ENCODE data around the gene KCNH8.
"Not testable (repeated sequence)": the region's sequence is repeated elsewhere in the genome, so short reads cannot be mapped to it uniquely, and the experiment has no call there.

KCNH8 gene

GRCh38 chr3:19183584-19183983, 35.3 kb downstream of the KCNH8 start:
- DNase-seq: no peak

DNA sequence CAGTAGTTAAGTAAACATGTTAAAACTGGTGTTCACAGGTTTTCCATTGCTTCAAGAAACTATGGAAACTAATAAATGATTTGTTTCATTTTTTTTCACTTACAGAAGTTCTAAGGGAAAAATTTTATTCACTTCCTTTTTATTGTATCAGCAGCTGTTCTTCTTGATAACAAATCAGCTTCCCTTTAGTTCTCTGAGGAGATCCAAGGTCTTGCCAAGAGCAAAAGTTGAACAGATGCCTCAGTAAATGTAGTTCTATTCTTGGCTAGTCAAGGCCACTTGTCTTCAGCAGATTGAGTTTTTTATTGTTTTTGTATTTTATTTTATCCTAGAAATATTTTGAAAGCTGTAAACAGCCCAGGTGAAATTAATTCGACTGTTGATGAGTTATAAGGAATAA, 41.8 kb downstream of the KCNH8 start:
- no peak for DNase-seq

DNA sequence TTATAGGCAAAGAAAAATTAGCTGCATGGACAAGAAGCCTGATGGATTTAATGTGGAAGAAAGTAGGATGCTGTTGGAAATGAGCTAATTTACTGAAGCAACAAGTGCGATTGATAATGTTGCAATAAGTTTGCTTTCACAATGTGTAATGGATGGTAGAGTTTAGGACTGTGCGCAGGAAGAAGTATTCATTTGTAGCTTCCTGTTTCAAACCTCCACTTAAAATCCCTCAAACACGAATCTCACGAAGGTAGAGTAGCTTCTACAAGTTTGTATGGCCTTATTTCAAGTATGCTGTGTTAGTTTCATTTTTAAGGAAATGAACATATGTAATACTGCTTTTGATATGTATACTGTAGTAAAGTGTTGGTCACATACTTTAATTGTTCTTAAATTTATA, 42.3 kb downstream of the KCNH8 start:
- no peak for DNase-seq

- DNase-seq: no peak
Observed at GRCh38 chr3:19199131-19199530, 50.8 kb downstream of the KCNH8 start.

DNA sequence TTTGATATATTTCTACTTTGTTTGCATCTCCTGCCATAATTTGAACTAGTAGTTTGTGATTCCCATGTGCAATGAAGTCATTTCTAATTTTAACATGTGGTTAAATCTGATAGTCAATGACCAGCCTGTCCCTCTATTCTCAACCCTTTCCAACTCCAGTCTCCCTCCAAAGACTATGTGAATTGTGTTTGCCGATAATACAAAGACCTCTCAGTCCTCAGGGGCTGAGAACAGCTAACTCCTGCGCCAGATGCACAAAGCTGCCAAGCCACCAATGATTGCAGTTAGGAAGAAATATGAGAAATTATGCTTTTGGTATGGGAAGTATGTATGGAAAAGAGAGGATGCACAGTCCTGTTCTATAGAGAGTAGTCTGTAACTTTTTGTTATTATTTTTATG, 54.0 kb downstream of the KCNH8 start:
- DNase-seq: no peak

DNA sequence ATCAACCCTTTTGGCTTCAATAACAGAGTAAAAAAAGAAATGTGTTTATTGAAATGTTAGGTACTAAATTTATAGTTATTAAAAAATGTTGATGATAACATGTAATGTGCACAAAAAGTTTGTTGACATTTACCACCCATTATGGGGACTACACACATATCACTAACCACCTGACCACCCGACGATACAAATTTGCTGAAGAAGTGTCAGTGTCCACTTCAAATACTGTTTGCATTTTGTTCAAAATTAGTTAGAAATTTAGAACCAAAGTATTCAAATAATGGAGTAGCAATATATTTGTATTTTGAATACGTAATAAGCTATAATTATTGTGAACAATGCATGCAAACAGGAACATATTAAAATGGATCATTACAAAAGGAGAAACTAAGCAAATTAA, 54.4 kb downstream of the KCNH8 start:
- no peak for DNase-seq

GRCh38 chr3:19206540-19206939, 58.2 kb downstream of the KCNH8 start:
- DNase-seq: no peak

DNA sequence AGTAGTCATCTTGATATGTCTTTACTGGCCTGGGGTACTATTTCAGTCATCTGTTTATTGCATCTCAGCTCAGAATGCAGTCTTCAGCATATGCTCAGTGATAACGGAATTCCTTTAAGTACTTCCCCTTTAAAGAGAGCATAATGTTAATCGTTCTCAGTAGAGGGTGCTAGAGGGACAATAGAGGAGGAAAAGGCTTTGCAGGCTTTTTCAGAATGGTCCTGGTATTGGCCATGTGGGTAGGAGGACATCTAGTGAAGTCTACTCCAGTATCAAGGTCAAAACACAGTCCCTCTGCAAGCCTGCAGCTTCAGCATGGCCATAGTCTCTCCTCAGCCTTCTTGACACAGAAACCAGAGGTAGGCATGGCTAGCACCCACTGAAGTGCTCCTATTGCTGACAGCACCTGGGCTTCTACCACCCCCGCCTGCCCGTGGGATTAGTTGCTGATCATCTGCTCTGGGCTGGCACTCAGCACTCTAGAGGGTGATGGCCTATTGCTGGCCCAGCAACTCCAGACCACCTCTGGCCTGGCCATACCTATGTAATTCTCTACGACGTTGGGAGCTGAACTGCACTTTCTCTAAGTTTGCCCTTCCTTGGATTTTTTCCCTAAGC, 65.4 kb downstream of the KCNH8 start:
- no peak for DNase-seq

DNA sequence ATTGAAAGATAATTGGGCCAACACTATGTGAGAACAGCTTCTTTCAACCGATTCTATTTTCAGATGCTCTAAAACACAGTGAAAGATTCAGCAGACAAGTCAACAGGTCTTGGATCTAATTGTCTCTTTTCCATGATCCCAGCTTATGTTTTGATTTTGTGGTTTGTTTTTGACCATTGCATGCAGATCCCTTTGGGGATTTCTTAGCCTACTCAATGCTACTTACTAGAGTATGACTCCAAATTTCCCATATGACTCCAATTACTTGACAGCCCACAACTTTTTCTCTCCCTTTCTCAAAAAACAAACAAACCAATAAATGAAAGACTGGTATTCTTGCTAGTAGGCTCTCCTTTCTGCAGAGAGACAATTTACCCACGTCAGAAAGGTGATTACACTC, 67.1 kb downstream of the KCNH8 start:
- no peak for DNase-seq

DNA sequence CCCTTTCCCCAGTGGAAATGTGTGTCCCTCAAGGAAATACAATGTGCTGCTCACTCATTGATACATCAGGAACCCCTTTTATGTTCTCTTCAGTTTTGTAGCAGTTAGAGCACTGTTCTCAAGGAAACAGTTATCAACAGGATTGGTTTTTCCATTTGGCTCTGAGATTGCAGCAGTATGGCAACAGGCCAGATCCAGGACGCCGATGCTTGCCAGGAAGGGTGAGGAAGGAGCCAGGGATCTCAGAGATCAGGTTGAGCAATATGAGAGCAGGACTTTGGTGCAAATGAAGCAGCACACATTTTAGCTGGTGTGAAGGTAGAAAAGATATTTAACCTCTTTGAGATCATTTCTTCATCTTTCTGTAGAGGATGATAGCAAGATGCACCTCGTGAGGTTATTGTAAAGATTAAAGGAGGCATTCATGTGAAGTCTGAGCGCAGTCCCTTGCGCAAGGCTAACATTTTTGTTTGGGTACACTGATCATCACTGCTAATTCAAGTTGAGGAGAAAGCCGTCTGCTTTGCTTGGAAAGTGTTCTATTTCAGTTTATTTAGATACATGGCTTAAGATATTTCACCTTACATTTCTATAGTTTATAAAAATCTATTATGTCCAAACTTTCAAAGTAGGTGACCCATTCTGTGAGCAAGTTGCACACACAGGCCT, 68.5 kb downstream of the KCNH8 start:
- no peak for DNase-seq

GRCh38 chr3:19220311-19220710, 72.0 kb downstream of the KCNH8 start:
- DNase-seq: no peak

DNA sequence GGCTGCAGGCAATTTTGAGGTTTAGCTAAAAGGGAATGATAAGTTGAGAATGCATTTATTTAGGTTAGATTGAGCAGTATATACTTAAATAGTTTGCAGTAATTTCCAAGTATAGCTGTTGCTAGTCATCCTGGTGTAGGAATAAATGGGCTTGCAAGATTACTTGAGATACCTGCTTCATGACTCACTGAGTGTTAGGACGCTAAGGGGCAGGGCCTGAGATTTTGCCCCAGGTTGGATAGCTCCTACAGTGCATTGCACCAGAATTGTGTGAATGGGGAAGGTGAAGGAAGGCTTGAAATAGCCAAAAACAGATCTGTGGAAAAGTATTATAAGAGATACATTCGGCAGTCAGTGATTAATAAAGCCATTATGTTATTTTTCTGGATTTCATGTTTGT, 72.8 kb downstream of the KCNH8 start:
- DNase-seq: no peak

DNA sequence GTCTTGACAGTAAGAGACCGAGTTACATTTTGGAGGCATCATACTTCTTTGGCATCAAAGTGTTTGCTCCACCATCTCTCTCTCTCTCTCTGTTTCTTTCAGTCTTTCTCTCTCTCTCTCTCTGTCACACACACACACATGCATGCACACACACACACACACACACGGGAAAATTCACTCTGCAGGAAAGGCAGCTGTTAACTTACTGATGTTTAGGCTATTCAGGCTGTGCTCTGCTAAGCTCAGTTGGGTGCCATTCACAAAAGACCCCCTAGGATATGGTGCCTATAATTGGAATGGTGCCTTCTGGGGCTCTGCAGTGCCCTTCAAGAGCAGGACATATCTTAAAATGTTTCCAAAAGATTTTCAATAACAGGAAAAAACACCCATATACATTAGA, 78.2 kb downstream of the KCNH8 start:
- no peak for DNase-seq

GRCh38 chr3:19228167-19228566, 79.9 kb downstream of the KCNH8 start:
- no peak for DNase-seq

DNA sequence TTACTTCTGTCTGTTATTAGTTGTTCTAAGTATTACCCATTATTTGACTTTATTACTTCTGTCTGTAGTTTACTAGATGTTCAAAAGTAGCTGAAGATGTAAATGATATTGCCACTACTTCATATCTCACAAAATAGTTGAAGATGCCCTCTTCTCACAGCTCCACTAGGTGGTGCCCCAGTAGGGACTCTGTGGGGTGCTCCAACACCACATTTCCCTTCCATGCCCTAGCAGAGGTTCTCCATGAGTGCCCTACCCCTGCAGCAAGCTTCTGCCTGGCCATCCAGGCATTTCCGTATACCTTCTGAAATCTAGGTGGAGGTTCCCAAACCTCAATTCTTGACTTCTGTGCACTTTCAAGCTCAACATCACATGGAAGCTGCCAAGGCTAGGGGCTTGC, 80.8 kb downstream of the KCNH8 start:
- no peak for DNase-seq

DNA sequence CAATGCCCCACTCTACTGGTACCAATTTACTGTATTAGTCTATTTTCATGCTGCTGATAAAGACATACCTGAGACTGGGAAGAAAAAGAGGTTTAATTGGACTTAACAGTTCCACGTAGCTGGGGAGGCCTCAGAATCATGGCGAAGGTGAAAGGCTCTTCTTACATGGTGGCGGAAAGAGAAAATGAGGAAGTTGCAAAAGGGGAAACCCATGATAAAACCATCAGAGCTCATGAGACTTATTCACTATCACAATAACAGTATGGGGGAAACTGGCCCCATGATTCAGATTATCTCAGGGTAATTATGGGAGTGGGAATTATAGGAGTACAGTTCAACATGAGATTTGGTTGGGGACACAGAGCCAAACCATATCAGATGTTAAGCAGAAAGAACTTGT, 81.6 kb downstream of the KCNH8 start:
- DNase-seq: not testable (repeated sequence)

DNA sequence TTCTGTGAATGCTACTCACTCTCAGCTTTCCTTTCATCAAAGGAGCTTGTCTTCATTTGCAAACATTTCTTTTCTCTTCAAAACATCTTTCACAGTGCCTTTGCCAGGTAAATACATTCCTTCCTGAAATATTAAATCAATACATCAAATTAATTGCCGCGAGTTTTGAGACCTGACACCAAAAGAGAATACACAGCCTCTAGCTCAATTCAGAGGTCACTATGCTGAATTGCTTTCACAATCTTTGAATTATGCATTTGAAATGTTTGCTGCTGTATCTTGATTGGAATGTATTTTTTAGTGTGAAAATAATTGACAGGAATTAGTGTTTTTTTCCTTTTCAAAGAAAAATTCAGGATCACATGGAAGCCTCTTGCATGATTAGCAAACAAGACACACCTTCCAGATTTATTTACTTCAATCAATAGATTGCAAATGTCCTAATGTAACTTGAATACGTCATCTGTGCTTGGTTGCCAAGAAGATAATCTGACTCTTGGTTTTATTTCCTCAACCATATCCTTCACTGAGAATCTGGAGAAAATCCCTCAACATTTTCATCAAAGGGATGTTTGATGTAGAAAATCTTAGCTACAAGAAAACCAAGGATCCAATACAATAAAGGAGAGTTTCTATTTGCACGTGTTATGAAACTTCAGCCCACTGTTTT, 83.6 kb downstream of the KCNH8 start:
- no peak for DNase-seq

GRCh38 chr3:19232566-19232965, 84.3 kb downstream of the KCNH8 start:
- no peak for DNase-seq

GRCh38 chr3:19233882-19234784, 85.8 kb downstream of the KCNH8 start:
- not testable (repeated sequence) for DNase-seq

- DNase-seq: no peak
Observed at GRCh38 chr3:19248143-19248542, 99.8 kb downstream of the KCNH8 start.

DNA sequence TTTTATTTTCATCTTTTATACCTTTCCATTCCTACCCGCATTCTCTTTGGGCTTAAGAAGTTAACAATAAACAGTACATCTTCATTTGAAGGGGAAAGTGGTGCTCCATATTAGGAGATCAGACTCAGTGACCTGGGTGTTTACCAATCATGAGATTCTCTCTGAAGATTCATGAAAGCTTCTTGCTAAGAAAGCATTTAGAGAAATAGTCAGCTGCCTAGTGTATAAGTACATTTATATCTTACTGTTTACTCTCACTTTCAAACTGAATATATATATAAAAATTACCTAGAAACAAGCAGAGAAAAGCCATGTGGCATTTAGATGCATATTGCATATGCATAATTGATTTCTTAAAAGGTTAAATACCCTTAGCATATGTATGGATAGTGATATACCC, 100.5 kb downstream of the KCNH8 start:
- DNase-seq: no peak

DNA sequence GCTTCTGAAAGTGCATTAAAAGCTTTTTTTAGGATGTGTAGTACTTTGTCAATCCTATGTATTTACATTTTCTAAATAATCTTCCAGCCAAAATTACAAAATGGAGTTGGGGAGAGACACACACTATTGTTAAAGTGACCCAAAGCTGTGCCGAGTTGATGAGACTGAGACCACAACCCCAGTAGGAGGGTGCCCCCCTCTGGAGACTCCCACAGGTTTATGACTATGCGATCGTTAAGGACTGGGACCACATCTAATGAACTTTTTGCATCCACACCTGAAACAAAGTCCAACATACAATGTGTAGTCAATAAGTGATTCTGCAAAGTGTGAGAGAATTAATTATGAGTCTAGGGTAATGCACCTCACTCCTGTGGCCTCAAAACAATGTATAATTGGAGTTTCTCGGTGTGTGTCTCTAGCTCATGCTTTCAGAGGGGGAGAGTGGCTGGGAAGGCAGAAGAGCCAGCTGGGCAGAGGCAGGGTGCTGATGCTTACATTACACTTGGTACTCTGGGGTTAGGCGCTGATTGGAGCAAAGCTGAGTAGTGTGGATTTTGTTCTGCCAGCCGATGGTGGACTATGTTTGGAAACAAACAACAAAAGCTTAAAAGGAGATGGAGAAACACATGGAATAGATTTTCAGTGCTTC, 102.8 kb downstream of the KCNH8 start:
- DNase-seq: no peak

DNA sequence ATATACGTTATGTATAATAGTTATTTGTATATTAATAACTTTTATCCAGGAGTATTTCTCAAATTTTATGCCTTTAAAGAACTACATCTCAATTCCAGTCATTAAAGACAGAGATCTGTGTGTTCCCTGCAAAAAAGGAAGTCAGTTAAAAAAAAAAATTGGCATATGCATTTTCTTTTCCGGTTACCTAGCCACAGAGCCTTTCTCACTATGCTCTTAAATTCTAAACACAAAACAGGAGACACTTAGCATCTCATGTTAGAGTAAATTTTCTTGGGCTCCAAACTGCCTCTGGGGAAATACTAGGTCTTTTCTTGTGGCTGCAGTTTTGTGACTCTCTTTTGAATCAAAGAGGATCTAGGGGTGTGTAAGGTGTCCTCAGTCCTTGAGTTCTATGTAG, 105.9 kb downstream of the KCNH8 start:
- DNase-seq: no peak
